GM12878 (cell line): ENCODE data around the gene SNAPIN. TPM values are rescaled to one million over a fixed set of nuclear protein-coding genes. Genes with fewer than 3 reads are reported as not detected.

Experiments used
- ATAC-seq: fragments of 200-7000 bp; cut with Tn5 transposase; 3 replicates; pipeline ENCODE4 v1.9.1; 2020; ENCODE audit warnings: mild to moderate bottlenecking, moderate library complexity
- BruUV-seq: library from RNA; stranded (reverse); fragments of 400-500 nt; replicated peaks from 2 replicates; lab custom pipeline; 2021; lab: Mats Ljungman, UMichigan
- CTCF ChIA-PET: fragments of 300-600 bp; sonication (Branson Sonifier 250); formaldehyde crosslinking; extraction: SDS; loops from one replicate; lab custom pipeline; 2021; ENCODE audit warnings: inconsistent platforms; lab: Yijun Ruan, JAX
- POLR2A ChIA-PET: fragments of 350-600 bp; formaldehyde crosslinking; extraction: SDS; loops from one replicate; lab custom pipeline; 2021; ENCODE audit warnings: inconsistent platforms; lab: Charles Lee
- RAD21 ChIA-PET: fragments of 300-600 bp; sonication (Branson Sonifier 250); formaldehyde crosslinking; loops from one replicate; lab custom pipeline; 2023; ENCODE audit warnings: antibody characterized with exemption; ENCODE audit not compliant: unreplicated experiment; lab: Charles Lee
- SMC1A ChIA-PET: fragments of 300-600 bp; sonication (Branson Sonifier 250); formaldehyde crosslinking; loops from one replicate; lab custom pipeline; 2023; ENCODE audit not compliant: unreplicated experiment, uncharacterized antibody; lab: Charles Lee
- DNase-seq: peaks from one replicate; pipeline ENCODE4 v3.0.0-alpha.2; 2011; ENCODE audit warnings: low read depth, low spot score
- FAIRE-seq: peaks from 3 replicates; lab custom pipeline; 2011; peaks lifted over from hg19 to GRCh38; lab: Jason Lieb, UNC
- H2AFZ ChIP-seq: 2 replicates; pipeline ENCODE4 v1.6.0; 2011; ENCODE audit warnings: low read depth, low read length, control low read depth; ENCODE audit not compliant: control insufficient read depth
- H3K27ac ChIP-seq: 2 replicates; pipeline ENCODE4 v1.5.1; 2011; ENCODE audit warnings: control low read depth; ENCODE audit not compliant: control insufficient read depth, insufficient read depth
- H3K27me3 ChIP-seq, 2 experiments: replicated peaks in 1 of 2; 2 replicates each; pipeline versions ENCODE4 v1.6.0 to v1.6.1; 2011; ENCODE audit warnings: low read length in 1 of 2; ENCODE audit not compliant: control insufficient read depth in 2 of 2, insufficient read depth in 2 of 2
- H3K36me3 ChIP-seq, 2 experiments: 2 replicates each; pipeline ENCODE4 v1.5.1; 2011; ENCODE audit warnings: low read length in 1 of 2; ENCODE audit not compliant: control insufficient read depth in 2 of 2, insufficient read depth in 2 of 2
- H3K4me1 ChIP-seq: 2 replicates; pipeline ENCODE4 v1.6.1; 2011; ENCODE audit warnings: mild to moderate bottlenecking, low read length, moderate library complexity, mixed read lengths; ENCODE audit not compliant: control insufficient read depth, insufficient read depth
- H3K4me2 ChIP-seq: 2 replicates; pipeline ENCODE4 v1.6.0; 2011; ENCODE audit warnings: control low read depth; ENCODE audit not compliant: control insufficient read depth, insufficient read depth
- H3K4me3 ChIP-seq: fragments of 200-600 bp; sonication (generic); 2 replicates; pipeline ENCODE4 v1.5.1; 2016
- H3K79me2 ChIP-seq: 2 replicates; pipeline ENCODE4 v1.6.0; 2011; ENCODE audit warnings: low read length; ENCODE audit not compliant: control insufficient read depth, insufficient read depth
- H3K9ac ChIP-seq: 2 replicates; pipeline ENCODE4 v1.8.0; 2011; ENCODE audit warnings: low read length, control low read depth, mixed read lengths; ENCODE audit not compliant: control insufficient read depth, insufficient read depth
- H3K9me3 ChIP-seq: replicated peaks from 3 replicates; pipeline ENCODE4 v1.5.1; 2011; ENCODE audit warnings: mild to moderate bottlenecking, low read length; ENCODE audit not compliant: control insufficient read depth, insufficient read depth
- H4K20me1 ChIP-seq: 2 replicates; pipeline ENCODE4 v1.6.0; 2011; ENCODE audit not compliant: control insufficient read depth, insufficient read depth
- ATF7 ChIP-seq: fragments of 450-650 bp; IDR thresholded peaks from 2 replicates; pipeline ENCODE4 v1.6.1; 2016; ENCODE audit warnings: low read depth, mild to moderate bottlenecking
- HDGF ChIP-seq: fragments of 450-650 bp; IDR thresholded peaks from 2 replicates; pipeline ENCODE4 v1.6.1; 2016; ENCODE audit warnings: antibody characterized with exemption
- IKZF2 ChIP-seq, 2 experiments: fragments of 450-650 bp; IDR thresholded peaks; 2 replicates each; pipeline ENCODE4 v1.6.1; 2017; ENCODE audit warnings: mild to moderate bottlenecking in 2 of 2, moderate library complexity in 2 of 2
- NFYA ChIP-seq: IDR thresholded peaks from 2 replicates; pipeline ENCODE4 v1.6.1; 2011; ENCODE audit warnings: low read depth, mild to moderate bottlenecking, low read length, improper control_type of control experiment, borderline replicate concordance
- PAX8 ChIP-seq: fragments of 450-650 bp; IDR thresholded peaks from 2 replicates; pipeline ENCODE4 v1.6.1; 2017; ENCODE audit warnings: mild to moderate bottlenecking, moderate library complexity
- POLR2AphosphoS5 ChIP-seq: IDR thresholded peaks from 2 replicates; pipeline ENCODE4 v1.6.1; 2011; ENCODE audit warnings: mild to moderate bottlenecking, low read length, inconsistent platforms
- POU2F2 ChIP-seq: IDR thresholded peaks from 3 replicates; pipeline ENCODE4 v1.6.1; 2011; ENCODE audit warnings: low read depth, mild to moderate bottlenecking, low read length, borderline replicate concordance
- SMAD1 ChIP-seq: fragments of 450-650 bp; IDR thresholded peaks from 2 replicates; pipeline ENCODE4 v1.6.1; 2018; ENCODE audit warnings: mild to moderate bottlenecking, low read depth; ENCODE audit not compliant: partially characterized antibody
- YY1 ChIP-seq: IDR thresholded peaks from 2 replicates; pipeline ENCODE4 v1.6.1; 2011; ENCODE audit warnings: low read depth, mild to moderate bottlenecking, low read length
- WGBS: methylation state at CpG from one replicate; pipeline ENCODE4 v1.1.6; 2016; ENCODE audit warnings: low lambda C conversion rate; ENCODE audit not compliant: insufficient replicate concordance, insufficient coverage; ENCODE audit errors: missing lambda C conversion rate; 5-methylcytosine and 5-hydroxymethylcytosine counted together
- in situ Hi-C: fragments of 300-500 bp; cut with MboI; formaldehyde crosslinking; loops from 9 replicates; pipeline ENCODE4 v1.14.3; 2018; ENCODE audit warnings: mixed read lengths
- intact Hi-C: fragments of 100-400 bp; cut with micrococcal nuclease; formaldehyde crosslinking; loops from one replicate; pipeline ENCODE4 v1.14.2; 2022; ENCODE audit not compliant: unreplicated experiment
- polyA plus RNA-seq, 11 experiments: library from polyadenylated mRNA; depleted of rRNA in 4 of 11; unstranded in 6 of 11; stranded (reverse) in 5 of 11; fragments of >200 nt; fragmentation: Nextera tagmentation in 4 of 11; fragmentation: Illumina TruSeq in 1 of 11; extraction: Ambion mirVana in 4 of 11; extraction: Trizol in 1 of 11; gene quantifications; 1 replicate in 1 of 11; 2 replicates in 10 of 11; pipeline versions ENCODE4 v1.2.1 to v1.2.3, GENCODE V29; 2011 to 2016; ENCODE audit warnings: inconsistent platforms in 2 of 11, missing spikeins in 2 of 11, low read depth in 1 of 11
- total RNA-seq, 4 experiments: library from RNA; depleted of rRNA in 3 of 4; stranded (reverse); fragments of >200 nt in 3 of 4; fragmentation: Illumina TruSeq in 1 of 4; extraction: Trizol in 1 of 4; gene quantifications; 2 replicates each; pipeline versions ENCODE4 v1.2.1 to v1.2.3, GENCODE V29; 2013 to 2021
- TF ChIP-seq, protein P1 (sequence below): fragments of 450-650 bp; conservative IDR thresholded peaks from 2 replicates; pipeline ENCODE4 v1.6.1; 2017; ENCODE audit warnings: mild to moderate bottlenecking, moderate library complexity
- TF ChIP-seq, protein P2 (sequence below): IDR thresholded peaks from 2 replicates; pipeline ENCODE4 v1.6.1; 2011; ENCODE audit warnings: borderline replicate concordance, low read depth, mild to moderate bottlenecking, moderate library complexity, mixed read lengths, low read length; ENCODE audit not compliant: insufficient read depth; ENCODE audit errors: extremely low read length

The SNAPIN gene
- total and polyA plus RNA-seq, 10 of the 15 experiments (the other 5 are each of a cell fraction or from before 2014, with no cell fraction given) = 12.4 to 78.1 (median 38.6) TPM

GRCh38 chr1:153612755-153613331 is 45.7 kb upstream of the SNAPIN start, which contains the start of gene S100A16:
TSS of gene S100A16 (minus strand) at chr1:153613137. CDS start at chr1:153608151, 4,986 bp downstream.
- 74% methylated on average over 6 of the region's 9 CpGs for WGBS
- H3K4me1 ChIP-seq = peaks cover 14% of the 10 kb centered on the region
- RAD21 ChIA-PET = no interaction called here
- no peak within 1 kb of the TSS for H2AFZ ChIP-seq
- H3K4me2 ChIP-seq = no peak within 1 kb of the TSS
- no peaks in the 10 kb centered on the region for H3K36me3 ChIP-seq
- DNase-seq (no peak), ATAC-seq (no peak), FAIRE-seq (no peak)
- no TSS peak for BruUV-seq
- in situ Hi-C loops (no loop called here), intact Hi-C loops (no loop called here)
- H3K79me2 ChIP-seq = no peaks in the 10 kb centered on the region
- no peaks in the 10 kb centered on the region for H4K20me1 ChIP-seq
- no peak within 1 kb of the TSS for H3K9ac ChIP-seq
- TF ChIP-seq YY1 (no peak), IKZF2 (IDR thresholded peaks at IDR 0.05) (no peak), ATF7 (no peak), NFYA (no peak), HDGF (no peak), POLR2AphosphoS5 (no peak), SMAD1 (no peak), POU2F2 (no peak), PAX8 (no peak)
- TF ChIP-seq, protein P1, sequence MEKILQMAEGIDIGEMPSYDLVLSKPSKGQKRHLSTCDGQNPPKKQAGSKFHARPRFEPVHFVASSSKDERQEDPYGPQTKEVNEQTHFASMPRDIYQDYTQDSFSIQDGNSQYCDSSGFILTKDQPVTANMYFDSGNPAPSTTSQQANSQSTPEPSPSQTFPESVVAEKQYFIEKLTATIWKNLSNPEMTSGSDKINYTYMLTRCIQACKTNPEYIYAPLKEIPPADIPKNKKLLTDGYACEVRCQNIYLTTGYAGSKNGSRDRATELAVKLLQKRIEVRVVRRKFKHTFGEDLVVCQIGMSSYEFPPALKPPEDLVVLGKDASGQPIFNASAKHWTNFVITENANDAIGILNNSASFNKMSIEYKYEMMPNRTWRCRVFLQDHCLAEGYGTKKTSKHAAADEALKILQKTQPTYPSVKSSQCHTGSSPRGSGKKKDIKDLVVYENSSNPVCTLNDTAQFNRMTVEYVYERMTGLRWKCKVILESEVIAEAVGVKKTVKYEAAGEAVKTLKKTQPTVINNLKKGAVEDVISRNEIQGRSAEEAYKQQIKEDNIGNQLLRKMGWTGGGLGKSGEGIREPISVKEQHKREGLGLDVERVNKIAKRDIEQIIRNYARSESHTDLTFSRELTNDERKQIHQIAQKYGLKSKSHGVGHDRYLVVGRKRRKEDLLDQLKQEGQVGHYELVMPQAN = no peak
- TF ChIP-seq, protein P2, sequence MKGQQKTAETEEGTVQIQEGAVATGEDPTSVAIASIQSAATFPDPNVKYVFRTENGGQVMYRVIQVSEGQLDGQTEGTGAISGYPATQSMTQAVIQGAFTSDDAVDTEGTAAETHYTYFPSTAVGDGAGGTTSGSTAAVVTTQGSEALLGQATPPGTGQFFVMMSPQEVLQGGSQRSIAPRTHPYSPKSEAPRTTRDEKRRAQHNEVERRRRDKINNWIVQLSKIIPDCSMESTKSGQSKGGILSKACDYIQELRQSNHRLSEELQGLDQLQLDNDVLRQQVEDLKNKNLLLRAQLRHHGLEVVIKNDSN = no peak
- H3K9me3 ChIP-seq = no peaks in the 10 kb centered on the region
- POLR2A ChIA-PET = interaction anchor here (1.4 kb wide), 1 partner anchor 13 kb away, joined by 3 read pairs; no protein-coding TSS in a partner anchor
- SMC1A ChIA-PET = no interaction called here
- no peak within 1 kb of the TSS for H3K27ac ChIP-seq
- CTCF ChIA-PET = interaction anchor here (1.1 to 7.8 kb wide), 4 partner anchors 14 to 78 kb away, joined by 3 to 66 read pairs (median 4); partner anchors contain the start of genes S100A1 and S100A13
- no peak within 1 kb of the TSS for H3K4me3 ChIP-seq
- H3K27me3 ChIP-seq = no peaks in the 10 kb centered on the region
